DOHH2 (cell line): ENCODE results near the gene ZSCAN22.

ENCODE experiments used
- CTCF ChIP-seq: fragments of 200-600 bp; sonication (generic); IDR thresholded peaks from one replicate; pipeline ENCODE4 v1.5.1; 2014; ENCODE audit warnings: antibody characterized with exemption, mild to moderate bottlenecking, low read depth, low read length; ENCODE audit not compliant: poor library complexity, severe bottlenecking
- EZH2phosphoT487 ChIP-seq: fragments of 200-600 bp; sonication (generic); IDR thresholded peaks from 2 replicates; pipeline ENCODE4 v1.6.1; 2017; ENCODE audit warnings: borderline replicate concordance, mild to moderate bottlenecking, antibody characterized with exemption, low read length, moderate library complexity, mixed read lengths

GRCh38 chr19:58353717-58354477, 27.1 kb downstream of the ZSCAN22 start:
- TF ChIP-seq CTCF, result no peak
- no peak for TF ChIP-seq EZH2phosphoT487
